H1 (cell line): ENCODE results near the gene BCAR1. TPM values are rescaled to one million over a fixed set of nuclear protein-coding genes. Genes with fewer than 3 reads are reported as not detected.

Source experiments
- CTCF ChIA-PET: fragments of 300-600 bp; sonication (Branson Sonifier 250); formaldehyde crosslinking; loops from one replicate; lab custom pipeline; 2021; ENCODE audit not compliant: partially characterized antibody; lab: Charles Lee
- POLR2A ChIA-PET: fragments of 300-600 bp; sonication (Branson Sonifier 250); formaldehyde crosslinking; loops from one replicate; lab custom pipeline; 2021; ENCODE audit warnings: inconsistent platforms; ENCODE audit not compliant: partially characterized antibody; lab: Charles Lee
- DNase-seq, 2 experiments: peaks; one replicate each; pipeline versions ENCODE4 v3.0.0 to v3.0.0-alpha.2; 2010 to 2022; ENCODE audit warnings: low spot score in 2 of 2, low read depth in 1 of 2, mixed read lengths in 1 of 2
- FAIRE-seq: peaks from 2 replicates; lab custom pipeline; 2011; peaks lifted over from hg19 to GRCh38; lab: Jason Lieb, UNC
- H2AFZ ChIP-seq: 2 replicates; pipeline ENCODE4 v1.8.1; 2012; ENCODE audit warnings: low read length, inconsistent platforms
- H2AK5ac ChIP-seq: 2 replicates; pipeline ENCODE4 v1.6.1; 2013; ENCODE audit warnings: low read depth, low read length
- H2BK120ac ChIP-seq: replicated peaks from 2 replicates; pipeline ENCODE3; 2013; ENCODE audit warnings: low read depth, low read length, inconsistent platforms
- H2BK12ac ChIP-seq: 2 replicates; pipeline ENCODE4 v1.6.1; 2013; ENCODE audit warnings: low read depth, low read length
- H2BK15ac ChIP-seq: 2 replicates; pipeline ENCODE4 v1.6.1; 2013; ENCODE audit warnings: low read length
- H2BK20ac ChIP-seq: 2 replicates; pipeline ENCODE4 v1.6.1; 2013; ENCODE audit warnings: low read length
- H2BK5ac ChIP-seq: 2 replicates; pipeline ENCODE4 v1.6.1; 2013; ENCODE audit warnings: low read depth, low read length
- H3K14ac ChIP-seq: 2 replicates; pipeline ENCODE4 v1.6.1; 2013; ENCODE audit warnings: inconsistent platforms; ENCODE audit not compliant: insufficient read length
- H3K18ac ChIP-seq: 2 replicates; pipeline ENCODE4 v1.6.1; 2013; ENCODE audit warnings: low read length; ENCODE audit errors: extremely low read depth
- H3K23ac ChIP-seq: 2 replicates; pipeline ENCODE4 v1.6.1; 2013; ENCODE audit warnings: inconsistent platforms; ENCODE audit not compliant: insufficient read length
- H3K23me2 ChIP-seq: 2 replicates; pipeline ENCODE4 v1.6.1; 2013; ENCODE audit warnings: low read depth, low read length
- H3K27ac ChIP-seq: 2 replicates; pipeline ENCODE4 v1.6.1; 2011; ENCODE audit warnings: low read depth, low read length, inconsistent platforms
- H3K27me3 ChIP-seq, 4 experiments: replicated peaks in 1 of 4; 1 replicate in 1 of 4; 2 replicates in 3 of 4; pipeline versions ENCODE4 v1.6.1 to v1.8.1; 2011 to 2013; ENCODE audit warnings: low read length in 3 of 4, mild to moderate bottlenecking in 3 of 4, inconsistent platforms in 2 of 4, mixed read lengths in 2 of 4, moderate library complexity in 1 of 4; ENCODE audit not compliant: control insufficient read depth in 3 of 4, insufficient read depth in 3 of 4; ENCODE audit errors: extremely low read depth in 1 of 4
- H3K36me3 ChIP-seq, 4 experiments: 2 replicates each; pipeline versions ENCODE4 v1.6.1 to v1.8.1; 2011 to 2013; ENCODE audit warnings: mild to moderate bottlenecking in 4 of 4, low read length in 3 of 4, moderate library complexity in 2 of 4, control low read depth in 1 of 4, inconsistent platforms in 1 of 4; ENCODE audit not compliant: insufficient read depth in 4 of 4, control insufficient read depth in 2 of 4
- H3K4ac ChIP-seq: replicated peaks from 2 replicates; pipeline ENCODE3; 2013; ENCODE audit warnings: low read length, low read depth, mixed read lengths, inconsistent platforms; ENCODE audit not compliant: insufficient read length
- H3K4me1 ChIP-seq, 4 experiments: replicated peaks in 1 of 4; 1 replicate in 1 of 4; 2 replicates in 3 of 4; pipeline versions ENCODE4 v1.6.1 to v1.8.1; 2011 to 2013; ENCODE audit warnings: low read length in 3 of 4, inconsistent platforms in 2 of 4, mixed read lengths in 1 of 4; ENCODE audit not compliant: insufficient read depth in 4 of 4, control insufficient read depth in 3 of 4
- H3K4me2 ChIP-seq, 2 experiments: 2 replicates each; pipeline versions ENCODE4 v1.6.1 to v1.8.1; 2011 to 2013; ENCODE audit warnings: low read depth in 2 of 2, low read length in 2 of 2, control low read depth in 1 of 2, inconsistent platforms in 1 of 2, mild to moderate bottlenecking in 1 of 2; ENCODE audit not compliant: insufficient read depth in 1 of 2
- H3K4me3 ChIP-seq, 4 experiments: fragments of 200-600, 300-600 bp in 1 of 4; sonication (generic), shearing (Covaris generic), sonication (Bioruptor Twin) in 1 of 4; 2 replicates each; pipeline versions ENCODE4 v1.5.1 to v1.8.1; 2011 to 2016; ENCODE audit warnings: low read length in 4 of 4, low read depth in 3 of 4, control low read depth in 2 of 4, inconsistent platforms in 2 of 4, mild to moderate bottlenecking in 2 of 4, mixed read lengths in 1 of 4, moderate library complexity in 1 of 4; ENCODE audit not compliant: insufficient read depth in 2 of 4; ENCODE audit errors: extremely low read depth in 1 of 4
- H3K56ac ChIP-seq: replicated peaks from 2 replicates; pipeline ENCODE3; 2013; ENCODE audit warnings: low read depth, mild to moderate bottlenecking, mixed read lengths, low read length, inconsistent platforms; ENCODE audit not compliant: insufficient read length
- H3K79me1 ChIP-seq: 2 replicates; pipeline ENCODE4 v1.6.1; 2013; ENCODE audit warnings: low read depth, low read length, control low read depth
- H3K79me2 ChIP-seq, 2 experiments: 2 replicates each; pipeline versions ENCODE4 v1.6.1 to v1.8.1; 2012 to 2013; ENCODE audit warnings: low read length in 2 of 2, mild to moderate bottlenecking in 2 of 2, inconsistent platforms in 1 of 2; ENCODE audit not compliant: insufficient read depth in 2 of 2, control insufficient read depth in 1 of 2
- H3K9ac ChIP-seq, 4 experiments: replicated peaks in 1 of 4; 1 replicate in 1 of 4; 2 replicates in 3 of 4; pipeline versions ENCODE4 v1.6.1 to v1.8.1; 2011 to 2013; ENCODE audit warnings: low read depth in 3 of 4, low read length in 3 of 4, control low read depth in 2 of 4, mild to moderate bottlenecking in 2 of 4, moderate library complexity in 2 of 4, inconsistent platforms in 1 of 4; ENCODE audit errors: extremely low read depth in 1 of 4
- H3K9me3 ChIP-seq, 2 experiments: 2 replicates each; pipeline versions ENCODE4 v1.6.1 to v1.8.1; 2012 to 2013; ENCODE audit warnings: mild to moderate bottlenecking in 2 of 2, moderate library complexity in 2 of 2, control low read depth in 1 of 2, inconsistent platforms in 1 of 2, low read depth in 1 of 2, low read length in 1 of 2, mixed read lengths in 1 of 2; ENCODE audit not compliant: insufficient read depth in 2 of 2
- H4K20me1 ChIP-seq, 2 experiments: replicated peaks in 1 of 2; 2 replicates each; pipeline versions ENCODE3 to v1.8.1; 2011 to 2013; ENCODE audit warnings: inconsistent platforms in 2 of 2, low read length in 2 of 2, mild to moderate bottlenecking in 1 of 2; ENCODE audit not compliant: insufficient read depth in 2 of 2, control insufficient read depth in 1 of 2
- H4K5ac ChIP-seq: 2 replicates; pipeline ENCODE4 v1.6.1; 2013; ENCODE audit warnings: low read length, low read depth, mixed read lengths, inconsistent platforms; ENCODE audit not compliant: insufficient read length
- H4K8ac ChIP-seq: 2 replicates; pipeline ENCODE4 v1.8.0; 2013; ENCODE audit warnings: mild to moderate bottlenecking, moderate library complexity, low read length, inconsistent platforms; ENCODE audit not compliant: insufficient read depth; ENCODE audit errors: extremely low read depth
- H4K91ac ChIP-seq: replicated peaks from 2 replicates; pipeline ENCODE3; 2013; ENCODE audit warnings: low read length, mixed read lengths, inconsistent platforms; ENCODE audit not compliant: insufficient read length
- EP300 ChIP-seq, 2 experiments: IDR thresholded peaks; 1 replicate in 1 of 2; 2 replicates in 1 of 2; pipeline ENCODE4 v1.6.1; 2011 to 2012; ENCODE audit warnings: low read depth in 2 of 2, low read length in 2 of 2, mild to moderate bottlenecking in 2 of 2, borderline replicate concordance in 1 of 2, inconsistent platforms in 1 of 2, moderate library complexity in 1 of 2
- EZH2 ChIP-seq: fragments of 200-600 bp; sonication (generic); IDR thresholded peaks from 2 replicates; pipeline ENCODE4 v1.7.1; 2012; ENCODE audit warnings: low read depth, mild to moderate bottlenecking, moderate library complexity, low read length, inconsistent platforms; ENCODE audit not compliant: severe bottlenecking
- JUN ChIP-seq: IDR thresholded peaks from 2 replicates; pipeline ENCODE4 v1.6.1; 2011; ENCODE audit warnings: low read depth, mild to moderate bottlenecking, improper control_type of control experiment, low read length
- JUND ChIP-seq: IDR thresholded peaks from 2 replicates; pipeline ENCODE4 v1.6.1; 2011; ENCODE audit warnings: mild to moderate bottlenecking, improper control_type of control experiment, low read length
- KDM1A ChIP-seq: fragments of 200-600, 300-600 bp; sonication (generic); IDR thresholded peaks from 2 replicates; pipeline ENCODE4 v1.7.1; 2016; ENCODE audit warnings: mild to moderate bottlenecking, low read length, borderline replicate concordance
- KDM4A ChIP-seq: IDR thresholded peaks from one replicate; pipeline ENCODE4 v1.7.1; 2012; ENCODE audit warnings: low read depth, mild to moderate bottlenecking, moderate library complexity, low read length, inconsistent platforms; ENCODE audit not compliant: severe bottlenecking
- MAFK ChIP-seq: IDR thresholded peaks from 2 replicates; pipeline ENCODE4 v1.6.1; 2012; ENCODE audit warnings: low read depth, mild to moderate bottlenecking, improper control_type of control experiment, low read length
- NANOG ChIP-seq: IDR thresholded peaks from 2 replicates; pipeline ENCODE4 v1.6.1; 2011; ENCODE audit warnings: low read length, low read depth, mild to moderate bottlenecking, inconsistent platforms; ENCODE audit not compliant: insufficient read depth, poor library complexity, severe bottlenecking
- RAD21 ChIP-seq, 2 experiments: IDR thresholded peaks in 1 of 2; conservative IDR thresholded peaks in 1 of 2; 2 replicates each; pipeline ENCODE4 v1.6.1; 2011; ENCODE audit warnings: low read depth in 2 of 2, low read length in 2 of 2, improper control_type of control experiment in 1 of 2, inconsistent platforms in 1 of 2, mild to moderate bottlenecking in 1 of 2, moderate library complexity in 1 of 2
- SIN3A ChIP-seq, 2 experiments: IDR thresholded peaks in 1 of 2; conservative IDR thresholded peaks in 1 of 2; 2 replicates each; pipeline ENCODE4 v1.6.1; 2011 to 2012; ENCODE audit warnings: low read length in 2 of 2, improper control_type of control experiment in 1 of 2, low read depth in 1 of 2, mild to moderate bottlenecking in 1 of 2
- TCF12 ChIP-seq: IDR thresholded peaks from 2 replicates; pipeline ENCODE4 v1.6.1; 2011; ENCODE audit warnings: low read depth, mild to moderate bottlenecking, low read length
- WGBS, 2 experiments: shearing (Covaris generic) in 1 of 2; methylation state at CpG; one replicate each; pipeline versions ENCODE4 v1.1.6 to v1.1.7; 2013 to 2015; ENCODE audit warnings: low lambda C conversion rate in 2 of 2, mixed read lengths in 2 of 2, inconsistent platforms in 1 of 2, low coverage in 1 of 2, missing lambda C conversion rate in 1 of 2; ENCODE audit not compliant: insufficient replicate concordance in 2 of 2, insufficient coverage in 1 of 2, insufficient read length in 1 of 2; ENCODE audit errors: extremely low coverage in 1 of 2, missing lambda C conversion rate in 1 of 2; 5-methylcytosine and 5-hydroxymethylcytosine counted together
- polyA plus RNA-seq, 7 experiments: library from polyadenylated mRNA; depleted of rRNA in 3 of 7; stranded (reverse) in 5 of 7; unstranded in 2 of 7; fragments of >200 nt in 5 of 7; fragments of 200-250 nt in 2 of 7; gene quantifications; 1 replicate in 5 of 7; 2 replicates in 1 of 7; 4 replicates in 1 of 7; pipeline versions ENCODE4 v1.2.1 to v1.2.3, GENCODE V29; 2011 to 2013; ENCODE audit warnings: missing spikeins in 2 of 7, mixed read lengths in 2 of 7
- total RNA-seq: library from RNA; stranded (reverse); fragmentation: NEBNext Ultra II Directional; extraction: Animal tissue kit (Norgen Biotek cat#: 25700); gene quantifications from 2 replicates; pipeline ENCODE4 v1.2.1, GENCODE V29; 2021

The BCAR1 gene
- total and polyA plus RNA-seq, 2 of the 8 experiments (the other 6 are each of a cell fraction or from before 2014, with no cell fraction given): 59.8 to 105 TPM

GRCh38 chr16:75181630-75182029 lies 69.8 kb downstream of the BCAR1 start:
- H3K4me2 ChIP-seq: no peak overlapping the region
- no peak overlapping the region for H2BK120ac ChIP-seq
- no peak overlapping the region for H3K23ac ChIP-seq
- no peaks in the 10 kb centered on the region for H3K27me3 ChIP-seq
- 64% methylated on average over 3 of the region's 3 CpGs; no CpG with 5 or more reads in 1 of the 2 experiments for WGBS, 2 experiments
- no peak overlapping the region for H2BK5ac ChIP-seq
- H3K4ac ChIP-seq: no peak overlapping the region
- no peak overlapping the region for H3K4me3 ChIP-seq
- H2AK5ac ChIP-seq: no peak overlapping the region
- H3K18ac ChIP-seq: no peak overlapping the region
- H3K79me2 ChIP-seq: no peaks in the 10 kb centered on the region
- no peak overlapping the region for H3K9ac ChIP-seq
- no peak overlapping the region for H2BK20ac ChIP-seq
- no peak overlapping the region for H3K56ac ChIP-seq
- H3K14ac ChIP-seq: no peak overlapping the region
- no peaks in the 10 kb centered on the region for H3K23me2 ChIP-seq
- no peaks in the 10 kb centered on the region for H3K79me1 ChIP-seq
- FAIRE-seq (no peak), DNase-seq (no peak)
- H2BK15ac ChIP-seq: no peak overlapping the region
- H4K8ac ChIP-seq: no peak overlapping the region
- no peak overlapping the region for H2AFZ ChIP-seq
- H3K27ac ChIP-seq: no peak overlapping the region
- H3K4me1 ChIP-seq: no peaks in the 10 kb centered on the region
- H4K20me1 ChIP-seq: no peaks in the 10 kb centered on the region
- CTCF ChIA-PET: interaction anchor here (0.6 to 0.7 kb wide), 2 partner anchors 19 to 90 kb away, joined by 3 to 4 read pairs; no protein-coding TSS in a partner anchor
- H4K5ac ChIP-seq: no peak overlapping the region
- TF ChIP-seq RAD21 (IDR thresholded peaks at IDR 0.05 in 1 of 2, conservative IDR thresholded peaks at IDR 0.05 in 1 of 2; ENCODE audit: low read depth in 2 of 2, low read length in 2 of 2): no peak
- TF ChIP-seq TCF12: no peak
- TF ChIP-seq SIN3A (conservative IDR thresholded peaks at IDR 0.05 in 1 of 2, IDR thresholded peaks at IDR 0.05 in 1 of 2; ENCODE audit: low read depth in 1 of 2, low read length in 2 of 2): no peak
- no peak for TF ChIP-seq KDM4A
- no peak for TF ChIP-seq EP300 (IDR thresholded peaks at IDR 0.05; ENCODE audit: borderline replicate concordance in 1 of 2, low read depth in 2 of 2, low read length in 2 of 2)
- TF ChIP-seq MAFK: no peak
- no peak for TF ChIP-seq JUN
- no peak for TF ChIP-seq EZH2
- no peak for TF ChIP-seq JUND
- TF ChIP-seq NANOG: no peak
- TF ChIP-seq KDM1A: no peak
- TF ChIP-seq, all 59 proteins: peak for 0
- Histone ChIP-seq H3K36me3 (no peaks in the 10 kb centered on the region), H2BK12ac (no peak overlapping the region), H3K9me3 (peaks cover 0 to 5% of the 10 kb centered on the region in 2 experiments; a peak in 2 of 4 replicates), H4K91ac (no peak overlapping the region)
- POLR2A ChIA-PET: interaction anchor here (2.1 kb wide), 1 partner anchor 8 kb away, joined by 7 read pairs; no protein-coding TSS in a partner anchor
